Neural cell (in vitro differentiated cells): ENCODE measurements around the gene SERTAD1.

Experiments
- EZH2 ChIP-seq: fragments of 200-600, 300-800 bp; shearing (Covaris generic), sonication (generic); IDR thresholded peaks from 2 replicates; pipeline ENCODE4 v1.6.1; 2014; ENCODE audit warnings: antibody characterized with exemption, low read length, borderline replicate concordance, mild to moderate bottlenecking; ENCODE audit not compliant: insufficient read depth, poor library complexity, severe bottlenecking
- POLR2AphosphoS5 ChIP-seq: IDR thresholded peaks from 2 replicates; pipeline ENCODE4 v1.6.1; 2012
- RAD21 ChIP-seq: fragments of 450-650 bp; conservative IDR thresholded peaks from 2 replicates; pipeline ENCODE4 v1.6.1; 2014; ENCODE audit warnings: antibody characterized with exemption, mild to moderate bottlenecking, moderate library complexity
- SMC3 ChIP-seq: fragments of 450-650 bp; conservative IDR thresholded peaks from 2 replicates; pipeline ENCODE4 v1.6.1; 2014; ENCODE audit warnings: antibody characterized with exemption, mild to moderate bottlenecking, moderate library complexity; ENCODE audit not compliant: poor library complexity
- TAF1 ChIP-seq: IDR thresholded peaks from 2 replicates; pipeline ENCODE4 v1.6.1; 2012; ENCODE audit warnings: low read depth
- TF ChIP-seq, protein P1 (sequence below): fragments of 450-650 bp; IDR thresholded peaks from 2 replicates; pipeline ENCODE4 v1.5.1; 2014; ENCODE audit warnings: antibody characterized with exemption, mild to moderate bottlenecking, moderate library complexity; ENCODE audit not compliant: poor library complexity, severe bottlenecking

- no peak for TF ChIP-seq POLR2AphosphoS5
- no peak for TF ChIP-seq TAF1
- TF ChIP-seq, protein P1, sequence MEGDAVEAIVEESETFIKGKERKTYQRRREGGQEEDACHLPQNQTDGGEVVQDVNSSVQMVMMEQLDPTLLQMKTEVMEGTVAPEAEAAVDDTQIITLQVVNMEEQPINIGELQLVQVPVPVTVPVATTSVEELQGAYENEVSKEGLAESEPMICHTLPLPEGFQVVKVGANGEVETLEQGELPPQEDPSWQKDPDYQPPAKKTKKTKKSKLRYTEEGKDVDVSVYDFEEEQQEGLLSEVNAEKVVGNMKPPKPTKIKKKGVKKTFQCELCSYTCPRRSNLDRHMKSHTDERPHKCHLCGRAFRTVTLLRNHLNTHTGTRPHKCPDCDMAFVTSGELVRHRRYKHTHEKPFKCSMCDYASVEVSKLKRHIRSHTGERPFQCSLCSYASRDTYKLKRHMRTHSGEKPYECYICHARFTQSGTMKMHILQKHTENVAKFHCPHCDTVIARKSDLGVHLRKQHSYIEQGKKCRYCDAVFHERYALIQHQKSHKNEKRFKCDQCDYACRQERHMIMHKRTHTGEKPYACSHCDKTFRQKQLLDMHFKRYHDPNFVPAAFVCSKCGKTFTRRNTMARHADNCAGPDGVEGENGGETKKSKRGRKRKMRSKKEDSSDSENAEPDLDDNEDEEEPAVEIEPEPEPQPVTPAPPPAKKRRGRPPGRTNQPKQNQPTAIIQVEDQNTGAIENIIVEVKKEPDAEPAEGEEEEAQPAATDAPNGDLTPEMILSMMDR: no peak
- no peak for TF ChIP-seq SMC3
- no peak for TF ChIP-seq RAD21
- no peak for TF ChIP-seq EZH2
Measured at GRCh38 chr19:40400559-40400958, 25.2 kb downstream of the SERTAD1 start.
